ENCODE results near the gene TBC1D22A.
A peak's percentile ranks its signal among the peaks of the same experiment; 100 is the strongest.

Gene TBC1D22A

GRCh38 chr22:47112994-47113852 is 350.8 kb downstream of the TBC1D22A start:
- no peak for TF ChIP-seq CTCF (IDR thresholded peaks at IDR 0.05)

GRCh38 chr22:47113853-47114415 is 351.5 kb downstream of the TBC1D22A start:
- Histone ChIP-seq H3K36me3 (peaks cover 8 to 28% (median 16%) of the 10 kb centered on the region in 3 donors), H3K4me3 (no peak overlapping the region), H3K27ac (no peak overlapping the region), H3K4me1 (no peaks in the 10 kb centered on the region), H3K9me3 (no peaks in the 10 kb centered on the region), H3K27me3 (no peaks in the 10 kb centered on the region)
- intact Hi-C loops (cut with DNase I; ENCODE audit: low total_unique reads) = no loop called here
- DNase-seq = peak in 1 of 2 donors; percentile 33
- no peak for TF ChIP-seq CTCF (IDR thresholded peaks at IDR 0.05)

More at GRCh38 chr22:47112994-47113852, 350.8 kb downstream of the TBC1D22A start:
- peak in 1 of 2 donors; percentile 60 for DNase-seq
- Histone ChIP-seq H3K27ac (no peak overlapping the region), H3K9me3 (no peaks in the 10 kb centered on the region), H3K4me3 (no peak overlapping the region), H3K4me1 (no peaks in the 10 kb centered on the region), H3K27me3 (no peaks in the 10 kb centered on the region), H3K36me3 (peaks cover 8 to 28% (median 16%) of the 10 kb centered on the region in 3 donors)
- intact Hi-C loops (cut with DNase I; ENCODE audit: low total_unique reads) = no loop called here

GRCh38 chr22:47114813-47115517 is 352.5 kb downstream of the TBC1D22A start:
- Histone ChIP-seq H3K27ac (no peak overlapping the region), H3K27me3 (no peaks in the 10 kb centered on the region), H3K36me3 (peaks cover 8 to 28% (median 16%) of the 10 kb centered on the region in 3 donors), H3K4me3 (no peak overlapping the region), H3K9me3 (no peaks in the 10 kb centered on the region), H3K4me1 (no peaks in the 10 kb centered on the region)
- no peak for TF ChIP-seq CTCF (IDR thresholded peaks at IDR 0.05)
- peak in 1 of 2 donors; percentile 51 for DNase-seq
- intact Hi-C loops (cut with DNase I; ENCODE audit: low total_unique reads) = no loop called here

DNA sequence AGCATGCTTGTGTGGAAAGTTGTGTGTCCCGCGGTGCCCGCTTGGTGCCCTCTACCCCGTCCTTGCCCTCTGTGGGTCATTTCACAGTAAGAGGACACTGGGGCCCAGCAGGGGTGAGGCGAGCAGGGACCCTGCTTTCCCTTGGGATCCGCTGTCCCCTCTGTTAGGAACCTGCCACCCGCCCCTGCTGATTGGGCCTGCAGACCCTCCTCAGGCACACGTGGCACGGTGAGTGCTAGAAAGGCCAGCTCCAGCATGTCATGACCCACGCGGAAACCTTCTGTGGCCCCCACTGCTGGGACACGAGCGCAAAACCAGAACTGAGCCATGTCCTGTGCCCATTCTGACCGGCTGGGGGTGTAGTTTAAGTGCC is 353.1 kb downstream of the TBC1D22A start:
- intact Hi-C loops (cut with DNase I; ENCODE audit: low total_unique reads) = no loop called here
- TF ChIP-seq CTCF (IDR thresholded peaks at IDR 0.05) = no peak

DNA sequence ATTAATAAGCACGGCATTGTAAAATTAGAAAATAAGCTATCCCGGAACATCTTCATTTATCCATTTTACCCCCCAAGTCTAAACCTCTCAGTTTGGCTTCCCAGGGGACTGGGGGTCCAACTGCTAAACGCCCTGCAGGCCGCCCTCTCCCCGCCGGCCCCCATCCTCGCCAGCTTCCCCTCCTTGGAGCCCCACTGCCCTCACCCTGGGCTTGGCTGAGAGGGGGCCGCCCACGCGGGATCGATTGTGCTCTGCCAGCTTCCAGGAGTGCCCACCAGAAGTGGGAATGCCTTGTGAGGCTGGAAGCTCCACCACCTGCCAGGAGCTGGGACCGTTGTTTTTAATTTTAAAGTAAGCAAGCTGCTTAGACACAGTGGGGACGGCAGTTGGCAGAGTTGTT is 353.5 kb downstream of the TBC1D22A start:
- H3K4me1 ChIP-seq = no peaks in the 10 kb centered on the region
- no peak for TF ChIP-seq CTCF (IDR thresholded peaks at IDR 0.05)
- H3K9me3 ChIP-seq = no peaks in the 10 kb centered on the region
- no peaks in the 10 kb centered on the region for H3K27me3 ChIP-seq
- no peak overlapping the region for H3K27ac ChIP-seq
- H3K4me3 ChIP-seq = no peak overlapping the region
- peak in 1 of 2 donors; percentile 27 for DNase-seq
- intact Hi-C loops (cut with DNase I; ENCODE audit: low total_unique reads) = no loop called here
- peaks cover 8 to 28% (median 16%) of the 10 kb centered on the region in 3 donors for H3K36me3 ChIP-seq

More for the DNA sequence above, 353.1 kb downstream of the TBC1D22A start:
- no peaks in the 10 kb centered on the region for H3K27me3 ChIP-seq
- no peak overlapping the region for H3K4me3 ChIP-seq
- peak in 1 of 2 donors; percentile 52 for DNase-seq
- H3K36me3 ChIP-seq = peaks cover 8 to 28% (median 16%) of the 10 kb centered on the region in 3 donors
- H3K4me1 ChIP-seq = no peaks in the 10 kb centered on the region
- H3K9me3 ChIP-seq = no peaks in the 10 kb centered on the region
- H3K27ac ChIP-seq = no peak overlapping the region
